GM21390 (cell line): Measurements from ENCODE around the gene MAST4.

Source experiments
- ATAC-seq: cut with Tn5 transposase; IDR thresholded peaks from one replicate; pipeline ENCODE4 v1.9.1; 2021; ENCODE audit not compliant: unreplicated experiment

The MAST4 gene

GRCh38 chr5:67144183-67144639, 548.0 kb downstream of the MAST4 start:
- no peak for ATAC-seq

GRCh38 chr5:67146574-67146973, 550.4 kb downstream of the MAST4 start:
- no peak for ATAC-seq

- no peak for ATAC-seq
Observed at GRCh38 chr5:67146981-67147380, 550.8 kb downstream of the MAST4 start.

- ATAC-seq: no peak
Observed at GRCh38 chr5:67147760-67148159, 551.6 kb downstream of the MAST4 start.

GRCh38 chr5:67149057-67149950, 553.1 kb downstream of the MAST4 start:
- ATAC-seq: no peak

- ATAC-seq: no peak
Observed at GRCh38 chr5:67149951-67150523, 553.8 kb downstream of the MAST4 start.

- ATAC-seq: no peak
Observed at GRCh38 chr5:67152400-67152799, 556.2 kb downstream of the MAST4 start.

- no peak for ATAC-seq
Observed at GRCh38 chr5:67153292-67153691, 557.1 kb downstream of the MAST4 start.

GRCh38 chr5:67154556-67155206, 558.5 kb downstream of the MAST4 start:
- ATAC-seq: no peak

- peak; percentile 60 for ATAC-seq
Observed at GRCh38 chr5:67156976-67157583, 560.9 kb downstream of the MAST4 start.

GRCh38 chr5:67160272-67160671, 564.1 kb downstream of the MAST4 start:
- no peak for ATAC-seq

- ATAC-seq: no peak
Observed at GRCh38 chr5:67160985-67161384, 564.8 kb downstream of the MAST4 start.

- ATAC-seq: no peak
Observed at GRCh38 chr5:67161767-67162166, 565.6 kb downstream of the MAST4 start.

- ATAC-seq: no peak
Observed at GRCh38 chr5:67163231-67163756, 567.1 kb downstream of the MAST4 start.

GRCh38 chr5:67163863-67164595, 567.8 kb downstream of the MAST4 start:
- ATAC-seq: no peak

GRCh38 chr5:67164856-67165525, 568.8 kb downstream of the MAST4 start:
- ATAC-seq: no peak

- ATAC-seq: peak; percentile 91
Observed at GRCh38 chr5:67165526-67166459, 569.6 kb downstream of the MAST4 start.

- peak; percentile 42 for ATAC-seq
Observed at GRCh38 chr5:67166460-67167285, 570.5 kb downstream of the MAST4 start.
